Measurements from ENCODE around the gene PARP2. TPM values are rescaled to one million over a fixed set of nuclear protein-coding genes. Genes with fewer than 3 reads are reported as not detected.

The PARP2 gene
- total and polyA plus RNA-seq, 2 donors (not counting 3 experiments of a cell fraction or from before 2014, with no cell fraction given): 15.7 to 30.6 TPM

DNA sequence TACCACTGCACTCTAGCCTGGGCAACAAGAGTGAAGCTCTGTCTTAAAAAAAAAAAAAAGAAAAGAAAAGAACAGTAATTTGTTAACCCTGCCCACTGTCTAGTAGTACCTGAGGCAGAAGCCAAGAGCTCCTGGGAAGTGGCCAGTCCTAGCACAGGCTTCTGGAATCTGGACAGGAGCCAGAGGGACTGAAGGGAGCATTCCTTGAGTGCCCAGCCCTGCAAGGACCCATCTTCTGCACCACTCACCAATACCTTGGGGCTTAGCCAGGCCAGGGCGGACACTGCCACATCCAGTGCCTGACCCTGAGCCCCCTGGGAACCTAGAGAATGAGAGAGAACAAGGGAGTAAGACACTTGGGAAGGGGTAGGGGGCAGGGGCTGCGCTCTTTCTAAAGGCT is 33.7 kb downstream of the PARP2 start:
- no peaks in the 10 kb centered on the region for H3K79me2 ChIP-seq (ENCODE audit: control insufficient read depth, insufficient read depth, low read length)
- ChIA-PET POLR2A (no interaction called here), CTCF (no interaction called here)
- H3K4me1 ChIP-seq (ENCODE audit: control insufficient read depth, extremely low read depth, insufficient read depth, low read length): no peaks in the 10 kb centered on the region
- BruUV-seq (replicated peaks): no TSS peak
- intact Hi-C loops (cut with micrococcal nuclease): no loop called here
- FAIRE-seq (no peak), DNase-seq (ENCODE audit: low read depth, low spot score) (no peak)
- no peak overlapping the region for H3K9ac ChIP-seq (replicated peaks; ENCODE audit: extremely low read depth, insufficient read depth, low read length)
- H3K4me3 ChIP-seq (replicated peaks in 1 of 3; ENCODE audit: insufficient read depth in 1 of 3, low read depth in 1 of 3, low read length in 3 of 3): no peak overlapping the region
- TF ChIP-seq, protein P1, sequence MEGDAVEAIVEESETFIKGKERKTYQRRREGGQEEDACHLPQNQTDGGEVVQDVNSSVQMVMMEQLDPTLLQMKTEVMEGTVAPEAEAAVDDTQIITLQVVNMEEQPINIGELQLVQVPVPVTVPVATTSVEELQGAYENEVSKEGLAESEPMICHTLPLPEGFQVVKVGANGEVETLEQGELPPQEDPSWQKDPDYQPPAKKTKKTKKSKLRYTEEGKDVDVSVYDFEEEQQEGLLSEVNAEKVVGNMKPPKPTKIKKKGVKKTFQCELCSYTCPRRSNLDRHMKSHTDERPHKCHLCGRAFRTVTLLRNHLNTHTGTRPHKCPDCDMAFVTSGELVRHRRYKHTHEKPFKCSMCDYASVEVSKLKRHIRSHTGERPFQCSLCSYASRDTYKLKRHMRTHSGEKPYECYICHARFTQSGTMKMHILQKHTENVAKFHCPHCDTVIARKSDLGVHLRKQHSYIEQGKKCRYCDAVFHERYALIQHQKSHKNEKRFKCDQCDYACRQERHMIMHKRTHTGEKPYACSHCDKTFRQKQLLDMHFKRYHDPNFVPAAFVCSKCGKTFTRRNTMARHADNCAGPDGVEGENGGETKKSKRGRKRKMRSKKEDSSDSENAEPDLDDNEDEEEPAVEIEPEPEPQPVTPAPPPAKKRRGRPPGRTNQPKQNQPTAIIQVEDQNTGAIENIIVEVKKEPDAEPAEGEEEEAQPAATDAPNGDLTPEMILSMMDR (IDR thresholded peaks at IDR 0.05; ENCODE audit: extremely low read depth in 1 of 2, insufficient read depth in 1 of 2, low read depth in 1 of 2, low read length in 2 of 2): no peak
- no peak for TF ChIP-seq POLR2A (IDR thresholded peaks at IDR 0.05; ENCODE audit: low read depth, low read length)
- no peak for TF ChIP-seq EZH2 (IDR thresholded peaks at IDR 0.05; ENCODE audit: borderline replicate concordance, low read depth, low read length, severe bottlenecking)
- no peak for TF ChIP-seq FOS (IDR thresholded peaks at IDR 0.05; ENCODE audit: borderline replicate concordance, insufficient read depth, low read length)
- no peak for TF ChIP-seq POLR2AphosphoS5 (IDR thresholded peaks at IDR 0.05; ENCODE audit: insufficient read depth, low read depth, low read length)
- TF ChIP-seq MYC (IDR thresholded peaks at IDR 0.05; ENCODE audit: low read depth, low read length): no peak
- TF ChIP-seq MAX (IDR thresholded peaks at IDR 0.05; ENCODE audit: insufficient read depth, insufficient read length): no peak
- no peak for TF ChIP-seq GATA2 (IDR thresholded peaks at IDR 0.05; ENCODE audit: insufficient read depth, insufficient read length, low read depth, low read length)
- TF ChIP-seq JUN (IDR thresholded peaks at IDR 0.05; ENCODE audit: borderline replicate concordance, insufficient read depth, insufficient read length, low read depth): no peak
- no peaks in the 10 kb centered on the region for H3K9me3 ChIP-seq (replicated peaks; ENCODE audit: control insufficient read depth, insufficient read depth, low read length)
- dilution Hi-C loops (cut with MboI; ENCODE audit: extremely low pct_ligation_motif_present, low sequenced_read_pairs): no loop called here
- no peaks in the 10 kb centered on the region for H3K27me3 ChIP-seq (ENCODE audit: control insufficient read depth in 2 of 2, insufficient read depth in 2 of 2, low read length in 2 of 2)
- no peak overlapping the region for H3K27ac ChIP-seq (ENCODE audit: insufficient read depth, low read depth, low read length)
- H3K4me2 ChIP-seq (ENCODE audit: insufficient read depth, low read length): no peak overlapping the region
- H3K36me3 ChIP-seq (ENCODE audit: control insufficient read depth in 2 of 2, extremely low read depth in 1 of 2, insufficient read depth in 2 of 2, low read length in 2 of 2): peaks cover 20 to 72% of the 10 kb centered on the region in 2 experiments
- no peak overlapping the region for H2AFZ ChIP-seq (ENCODE audit: low read depth, low read length)
- no peaks in the 10 kb centered on the region for H4K20me1 ChIP-seq (replicated peaks; ENCODE audit: control insufficient read depth, extremely low read depth, insufficient read depth, low read length)
- H3K9me1 ChIP-seq (replicated peaks; ENCODE audit: control insufficient read depth, extremely low read depth, insufficient read depth, low read length): no peaks in the 10 kb centered on the region
